Measurements from ENCODE around the gene OR4D1. TPM values are rescaled to one million over a fixed set of nuclear protein-coding genes. Genes with fewer than 3 reads are reported as not detected.

OR4D1 gene
- total and polyA plus RNA-seq, 2 experiments from 2014 or later = not detected

- Histone ChIP-seq H3K27ac (no peak overlapping the region), H4K20me1 (ENCODE audit: insufficient read depth, poor library complexity, severe bottlenecking) (no peaks in the 10 kb centered on the region), H3K27me3 (peaks cover 94% of the 10 kb centered on the region)
Observed at GRCh38 chr17:58153671-58154070, 5.5 kb downstream of the OR4D1 start.

DNA sequence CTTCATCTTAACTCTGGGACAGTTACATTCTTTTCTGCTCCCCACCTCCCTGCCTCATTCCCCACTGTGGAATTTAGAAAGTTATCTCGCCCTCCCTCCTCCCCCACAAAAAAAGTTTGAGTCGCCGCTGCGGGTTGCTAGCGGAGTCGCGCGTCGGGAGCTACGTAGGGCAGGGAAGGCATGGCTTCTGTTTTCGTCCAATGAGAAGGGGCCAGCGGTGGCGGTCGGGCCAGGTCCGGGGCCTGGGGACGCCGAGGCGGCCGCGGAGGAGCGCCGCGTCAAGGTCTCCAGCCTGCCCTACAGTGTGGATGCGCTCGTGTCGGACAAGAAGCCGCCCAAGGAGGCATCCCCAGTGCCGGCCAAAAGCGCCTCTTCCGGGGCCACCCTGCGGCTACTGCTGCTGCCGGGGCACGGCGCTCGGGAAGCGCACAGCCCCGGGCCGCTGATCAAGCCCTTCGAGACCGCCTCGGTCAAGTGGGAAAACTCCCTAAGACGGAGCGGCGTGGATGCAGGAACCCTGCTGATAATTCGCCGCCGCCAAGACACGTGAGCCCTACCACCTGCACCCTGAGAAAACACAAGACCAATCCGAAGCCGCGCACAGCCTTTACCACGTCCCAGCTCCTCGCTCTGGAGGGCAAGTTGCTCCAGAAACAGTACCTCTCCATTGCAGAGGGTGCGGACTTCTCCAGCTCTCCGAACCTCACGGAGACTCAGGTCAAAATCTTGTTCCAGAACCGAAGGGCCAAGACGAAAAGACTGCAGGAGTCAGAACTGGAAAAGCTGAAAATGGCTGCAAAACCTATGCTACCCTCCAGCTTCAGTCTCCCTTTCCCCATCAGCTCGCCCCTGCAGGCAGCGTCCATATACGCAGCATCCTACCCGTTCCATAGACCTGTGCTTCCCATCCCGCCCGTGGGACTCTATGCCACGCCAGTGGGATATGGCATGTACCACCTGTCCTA, 8.9 kb downstream of the OR4D1 start:
- no peaks in the 10 kb centered on the region for H3K9me3 ChIP-seq (ENCODE audit: low read depth)
- H4K20me1 ChIP-seq (ENCODE audit: insufficient read depth, poor library complexity, severe bottlenecking) = no peaks in the 10 kb centered on the region
- WGBS (ENCODE audit: low lambda C conversion rate, missing lambda C conversion rate) = 2% methylated on average over 62 of the region's 65 CpGs
- H2AFZ ChIP-seq = peak overlapping the region; percentile 67
- peak overlapping the region; percentile 10 for H3K4me3 ChIP-seq
- peak; percentile 12 for DNase-seq (ENCODE audit: low spot score)
- peak overlapping the region; percentile 90 for H3K4me2 ChIP-seq
- no peak overlapping the region for H3K27ac ChIP-seq
- H3K79me2 ChIP-seq = no peaks in the 10 kb centered on the region
- no peaks in the 10 kb centered on the region for H3K4me1 ChIP-seq (ENCODE audit: insufficient read depth)
- H3K27me3 ChIP-seq = peaks cover 99% of the 10 kb centered on the region
- no peaks in the 10 kb centered on the region for H3K36me3 ChIP-seq (replicated peaks; ENCODE audit: insufficient read depth, low read depth)
- no peaks in the 10 kb centered on the region for H3K9me2 ChIP-seq (replicated peaks; ENCODE audit: insufficient read depth)
- TF ChIP-seq EZH2 (IDR thresholded peaks at IDR 0.05; ENCODE audit: borderline replicate concordance) (peak; percentile 64), EZH2phosphoT487 (IDR thresholded peaks at IDR 0.05; ENCODE audit: low read depth, severe bottlenecking, unreplicated experiment) (peak; percentile 30)
- TF ChIP-seq, protein P1, sequence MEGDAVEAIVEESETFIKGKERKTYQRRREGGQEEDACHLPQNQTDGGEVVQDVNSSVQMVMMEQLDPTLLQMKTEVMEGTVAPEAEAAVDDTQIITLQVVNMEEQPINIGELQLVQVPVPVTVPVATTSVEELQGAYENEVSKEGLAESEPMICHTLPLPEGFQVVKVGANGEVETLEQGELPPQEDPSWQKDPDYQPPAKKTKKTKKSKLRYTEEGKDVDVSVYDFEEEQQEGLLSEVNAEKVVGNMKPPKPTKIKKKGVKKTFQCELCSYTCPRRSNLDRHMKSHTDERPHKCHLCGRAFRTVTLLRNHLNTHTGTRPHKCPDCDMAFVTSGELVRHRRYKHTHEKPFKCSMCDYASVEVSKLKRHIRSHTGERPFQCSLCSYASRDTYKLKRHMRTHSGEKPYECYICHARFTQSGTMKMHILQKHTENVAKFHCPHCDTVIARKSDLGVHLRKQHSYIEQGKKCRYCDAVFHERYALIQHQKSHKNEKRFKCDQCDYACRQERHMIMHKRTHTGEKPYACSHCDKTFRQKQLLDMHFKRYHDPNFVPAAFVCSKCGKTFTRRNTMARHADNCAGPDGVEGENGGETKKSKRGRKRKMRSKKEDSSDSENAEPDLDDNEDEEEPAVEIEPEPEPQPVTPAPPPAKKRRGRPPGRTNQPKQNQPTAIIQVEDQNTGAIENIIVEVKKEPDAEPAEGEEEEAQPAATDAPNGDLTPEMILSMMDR (IDR thresholded peaks at IDR 0.05; ENCODE audit: poor library complexity) = no peak

More at GRCh38 chr17:58153671-58154070, 5.5 kb downstream of the OR4D1 start:
- no peaks in the 10 kb centered on the region for H3K36me3 ChIP-seq (replicated peaks; ENCODE audit: insufficient read depth, low read depth)
- no peak overlapping the region for H3K4me2 ChIP-seq
- no peak for TF ChIP-seq EZH2phosphoT487 (IDR thresholded peaks at IDR 0.05; ENCODE audit: low read depth, severe bottlenecking, unreplicated experiment)
- TF ChIP-seq, protein P1 (IDR thresholded peaks at IDR 0.05; ENCODE audit: poor library complexity) = no peak
- TF ChIP-seq EZH2 (IDR thresholded peaks at IDR 0.05; ENCODE audit: borderline replicate concordance) = no peak
- no peaks in the 10 kb centered on the region for H3K79me2 ChIP-seq
- H3K4me1 ChIP-seq (ENCODE audit: insufficient read depth) = no peaks in the 10 kb centered on the region
- no peak overlapping the region for H3K4me3 ChIP-seq
- H3K9me3 ChIP-seq (ENCODE audit: low read depth) = no peaks in the 10 kb centered on the region
- no peak for DNase-seq (ENCODE audit: low spot score)
- H2AFZ ChIP-seq = no peak overlapping the region
- H3K9me2 ChIP-seq (replicated peaks; ENCODE audit: insufficient read depth) = no peaks in the 10 kb centered on the region

- Histone ChIP-seq H4K20me1 (ENCODE audit: insufficient read depth, poor library complexity, severe bottlenecking) (no peaks in the 10 kb centered on the region), H3K36me3 (replicated peaks; ENCODE audit: insufficient read depth, low read depth) (no peaks in the 10 kb centered on the region), H3K27me3 (peaks cover 98% of the 10 kb centered on the region), H2AFZ (no peak overlapping the region), H3K27ac (no peak overlapping the region), H3K9me2 (replicated peaks; ENCODE audit: insufficient read depth) (no peaks in the 10 kb centered on the region), H3K9me3 (ENCODE audit: low read depth) (no peaks in the 10 kb centered on the region), H3K79me2 (no peaks in the 10 kb centered on the region), H3K4me1 (ENCODE audit: insufficient read depth) (no peaks in the 10 kb centered on the region), H3K4me2 (no peak overlapping the region), H3K4me3 (no peak overlapping the region)
- no peak for DNase-seq (ENCODE audit: low spot score)
- WGBS (ENCODE audit: low lambda C conversion rate, missing lambda C conversion rate) = 80% methylated on average over 2 of the region's 2 CpGs
- no peak for TF ChIP-seq EZH2phosphoT487 (IDR thresholded peaks at IDR 0.05; ENCODE audit: low read depth, severe bottlenecking, unreplicated experiment)
- TF ChIP-seq, protein P1 (IDR thresholded peaks at IDR 0.05; ENCODE audit: poor library complexity) = no peak
- TF ChIP-seq EZH2 (IDR thresholded peaks at IDR 0.05; ENCODE audit: borderline replicate concordance) = no peak
Observed at GRCh38 chr17:58158181-58158580, 10.0 kb downstream of the OR4D1 start.

Data from hepatocyte (in vitro differentiated cells).